GM23338 (cell line): Measurements from ENCODE around the gene BZW2. TPM values are rescaled to one million over a fixed set of nuclear protein-coding genes. Genes with fewer than 3 reads are reported as not detected.

Experiments used
- ATAC-seq: fragments of 200-7000 bp; cut with Tn5 transposase; 3 replicates; pipeline ENCODE4 v1.9.1; 2020
- DNase-seq: peaks from one replicate; pipeline ENCODE4 v3.0.0-alpha.2; 2015; ENCODE audit warnings: low spot score
- H2AFZ ChIP-seq: fragments of 200-600 bp; sonication (generic); 2 replicates; pipeline ENCODE4 v1.8.0; 2016; ENCODE audit warnings: antibody characterized with exemption, mild to moderate bottlenecking, moderate library complexity
- H3F3A ChIP-seq: fragments of 200-600 bp; sonication (generic); replicated peaks from 2 replicates; pipeline ENCODE4 v1.8.0; 2017; ENCODE audit warnings: antibody characterized with exemption, mixed run types, low read depth
- H3K27ac ChIP-seq: fragments of 200-600 bp; sonication (generic); 2 replicates; pipeline ENCODE4 v1.6.1; 2016; ENCODE audit warnings: low read depth
- H3K27me3 ChIP-seq: fragments of 200-600 bp; sonication (generic); 2 replicates; pipeline ENCODE4 v1.8.0; 2016; ENCODE audit warnings: mild to moderate bottlenecking, mixed run types, moderate library complexity; ENCODE audit not compliant: insufficient read depth
- H3K36me3 ChIP-seq: fragments of 200-600 bp; sonication (generic); 2 replicates; pipeline ENCODE4 v1.8.0; 2016; ENCODE audit warnings: mild to moderate bottlenecking; ENCODE audit not compliant: insufficient read depth
- H3K4me1 ChIP-seq: fragments of 200-600 bp; sonication (generic); 2 replicates; pipeline ENCODE4 v1.8.0; 2016; ENCODE audit warnings: mild to moderate bottlenecking, moderate library complexity; ENCODE audit not compliant: insufficient read depth
- H3K4me2 ChIP-seq: fragments of 200-600 bp; sonication (generic); 2 replicates; pipeline ENCODE4 v1.7.1; 2017; ENCODE audit warnings: mixed run types
- H3K4me3 ChIP-seq: fragments of 200-600 bp; sonication (generic); 2 replicates; pipeline ENCODE4 v1.6.1; 2016; ENCODE audit warnings: mixed run types
- H3K79me2 ChIP-seq: fragments of 200-600 bp; sonication (generic); replicated peaks from 2 replicates; pipeline ENCODE4 v1.8.0; 2017; ENCODE audit warnings: mild to moderate bottlenecking; ENCODE audit not compliant: insufficient read depth
- H3K9me2 ChIP-seq: fragments of 200-600 bp; sonication (generic); 2 replicates; pipeline ENCODE4 v1.8.0; 2017; ENCODE audit not compliant: insufficient read depth
- H4K20me1 ChIP-seq: fragments of 200-600 bp; sonication (generic); replicated peaks from 2 replicates; pipeline ENCODE4 v1.8.0; 2017; ENCODE audit warnings: mild to moderate bottlenecking; ENCODE audit not compliant: insufficient read depth
- H3K27ac Mint-ChIP-seq: 2 replicates; pipeline ENCODE4 v1.8.0; 2020; ENCODE audit warnings: inconsistent platforms, mild to moderate bottlenecking, moderate library complexity, mixed read lengths
- H3K27me3 Mint-ChIP-seq: 3 replicates; pipeline ENCODE4 v1.8.0; 2022; ENCODE audit warnings: low read depth, mild to moderate bottlenecking, moderate library complexity, mixed read lengths, inconsistent platforms; ENCODE audit not compliant: insufficient read depth, poor library complexity
- H3K36me3 Mint-ChIP-seq: 3 replicates; pipeline ENCODE4 v1.8.0; 2021; ENCODE audit warnings: low read depth, mild to moderate bottlenecking, inconsistent platforms, moderate library complexity, mixed read lengths
- H3K4me1 Mint-ChIP-seq: 3 replicates; pipeline ENCODE4 v1.8.0; 2020; ENCODE audit warnings: mild to moderate bottlenecking, inconsistent platforms, mixed read lengths
- H3K4me3 Mint-ChIP-seq: 3 replicates; pipeline ENCODE4 v1.8.0; 2021; ENCODE audit warnings: moderate library complexity, mild to moderate bottlenecking, inconsistent platforms, mixed read lengths
- H3K9me3 Mint-ChIP-seq: 3 replicates; pipeline ENCODE4 v1.8.0; 2020; ENCODE audit warnings: moderate library complexity, mild to moderate bottlenecking, inconsistent platforms, mixed read lengths
- CREB1 ChIP-seq: fragments of 250-450 bp; sonication (Bioruptor Pico); IDR thresholded peaks from 2 replicates; pipeline ENCODE4 v1.5.0; 2020; ENCODE audit warnings: low read depth, mild to moderate bottlenecking, moderate library complexity
- ETS1 ChIP-seq: IDR thresholded peaks from 2 replicates; pipeline ENCODE4 v1.6.1; 2016; ENCODE audit warnings: antibody characterized with exemption
- EZH2phosphoT487 ChIP-seq: fragments of 200-600 bp; sonication (generic); IDR thresholded peaks from one replicate; pipeline ENCODE4 v1.8.1; 2018; ENCODE audit warnings: antibody characterized with exemption; ENCODE audit not compliant: unreplicated experiment
- JUNB ChIP-seq: IDR thresholded peaks from one replicate; pipeline ENCODE4 v1.6.1; 2016; ENCODE audit warnings: antibody characterized with exemption; ENCODE audit not compliant: unreplicated experiment
- REST ChIP-seq: IDR thresholded peaks from one replicate; pipeline ENCODE4 v1.6.1; 2018; ENCODE audit warnings: antibody characterized with exemption; ENCODE audit not compliant: unreplicated experiment
- STAT1 ChIP-seq: IDR thresholded peaks from one replicate; pipeline ENCODE4 v1.6.1; 2016; ENCODE audit warnings: antibody characterized with exemption; ENCODE audit not compliant: unreplicated experiment
- ZNF331 ChIP-seq: fragments of 250-450 bp; sonication (Bioruptor Pico); IDR thresholded peaks from 2 replicates; pipeline ENCODE4 v1.5.0; 2020; ENCODE audit warnings: low read depth, mild to moderate bottlenecking, moderate library complexity
- ZNF462 ChIP-seq: fragments of 250-450 bp; sonication (Bioruptor Pico); IDR thresholded peaks from 2 replicates; pipeline ENCODE4 v1.5.0; 2020; ENCODE audit warnings: mild to moderate bottlenecking, moderate library complexity
- polyA plus RNA-seq: library from polyadenylated mRNA; unstranded; fragments of >200 nt; fragmentation: Nextera tagmentation; extraction: Ambion mirVana; gene quantifications from 2 replicates; pipeline ENCODE4 v1.2.1, GENCODE V29; 2016
- total RNA-seq: library from RNA; depleted of rRNA; stranded (reverse); fragments of >200 nt; shearing (Covaris generic); gene quantifications from 2 replicates; pipeline ENCODE4 v1.2.3, GENCODE V29; 2014

Gene BZW2
- total and polyA plus RNA-seq, 2 experiments from 2014 or later: 88.8 to 108 TPM

GRCh38 chr7:16636555-16637101 is 9.4 kb upstream of the BZW2 start (continued):
- TF ChIP-seq ZNF462 (CRISPR knock-in tag): no peak

- no peak overlapping the region for H3K4me3 Mint-ChIP-seq
- no peaks in the 10 kb centered on the region; the same call in 1 of the 2 replicates for H4K20me1 ChIP-seq
- no peaks in the 10 kb centered on the region for H3K9me3 Mint-ChIP-seq
- H3K4me2 ChIP-seq: no peak overlapping the region
- no peaks in the 10 kb centered on the region for H3K9me2 ChIP-seq
- no peak overlapping the region for H3K27ac Mint-ChIP-seq
- DNase-seq: no peak
- no peaks in the 10 kb centered on the region for H3F3A ChIP-seq
- H3K36me3 Mint-ChIP-seq: no peaks in the 10 kb centered on the region
- ATAC-seq: no peak
- no peak overlapping the region for H3K4me3 ChIP-seq
- no peak overlapping the region for H3K27ac ChIP-seq
- H3K27me3 Mint-ChIP-seq: no peaks in the 10 kb centered on the region
- H3K79me2 ChIP-seq: no peaks in the 10 kb centered on the region
- H2AFZ ChIP-seq: no peak overlapping the region
- no peaks in the 10 kb centered on the region for H3K27me3 ChIP-seq
- no peaks in the 10 kb centered on the region; the same call in 1 of the 2 replicates for H3K4me1 ChIP-seq
- no peaks in the 10 kb centered on the region for H3K36me3 ChIP-seq
- peaks cover 18% of the 10 kb centered on the region; the same call in 2 of the 3 replicates for H3K4me1 Mint-ChIP-seq
- TF ChIP-seq CREB1 (CRISPR knock-in tag) (no peak), JUNB (no peak), ETS1 (no peak), STAT1 (no peak), REST (no peak), EZH2phosphoT487 (no peak), ZNF331 (CRISPR knock-in tag) (no peak)
Measured at GRCh38 chr7:16637379-16637778, 8.6 kb upstream of the BZW2 start.
